H1 (cell line): Measurements from ENCODE around the gene IQCE. TPM values are rescaled to one million over a fixed set of nuclear protein-coding genes. Genes with fewer than 3 reads are reported as not detected.
"Not testable (repeated sequence)": the region's sequence is repeated elsewhere in the genome, so short reads cannot be mapped to it uniquely, and the experiment has no call there.

Experiments used
- CTCF ChIA-PET: fragments of 300-600 bp; sonication (Branson Sonifier 250); formaldehyde crosslinking; loops from one replicate; lab custom pipeline; 2021; ENCODE audit not compliant: partially characterized antibody; lab: Charles Lee
- POLR2A ChIA-PET: fragments of 300-600 bp; sonication (Branson Sonifier 250); formaldehyde crosslinking; loops from one replicate; lab custom pipeline; 2021; ENCODE audit warnings: inconsistent platforms; ENCODE audit not compliant: partially characterized antibody; lab: Charles Lee
- DNase-seq, 2 experiments: peaks; one replicate each; pipeline versions ENCODE4 v3.0.0 to v3.0.0-alpha.2; 2010 to 2022; ENCODE audit warnings: low spot score in 2 of 2, low read depth in 1 of 2, mixed read lengths in 1 of 2
- FAIRE-seq: peaks from 2 replicates; lab custom pipeline; 2011; peaks lifted over from hg19 to GRCh38; lab: Jason Lieb, UNC
- H2AFZ ChIP-seq: 2 replicates; pipeline ENCODE4 v1.8.1; 2012; ENCODE audit warnings: low read length, inconsistent platforms
- H2AK5ac ChIP-seq: 2 replicates; pipeline ENCODE4 v1.6.1; 2013; ENCODE audit warnings: low read depth, low read length
- H2BK120ac ChIP-seq: replicated peaks from 2 replicates; pipeline ENCODE3; 2013; ENCODE audit warnings: low read depth, low read length, inconsistent platforms
- H2BK12ac ChIP-seq: 2 replicates; pipeline ENCODE4 v1.6.1; 2013; ENCODE audit warnings: low read depth, low read length
- H2BK15ac ChIP-seq: 2 replicates; pipeline ENCODE4 v1.6.1; 2013; ENCODE audit warnings: low read length
- H2BK20ac ChIP-seq: 2 replicates; pipeline ENCODE4 v1.6.1; 2013; ENCODE audit warnings: low read length
- H2BK5ac ChIP-seq: 2 replicates; pipeline ENCODE4 v1.6.1; 2013; ENCODE audit warnings: low read depth, low read length
- H3K14ac ChIP-seq: 2 replicates; pipeline ENCODE4 v1.6.1; 2013; ENCODE audit warnings: inconsistent platforms; ENCODE audit not compliant: insufficient read length
- H3K18ac ChIP-seq: 2 replicates; pipeline ENCODE4 v1.6.1; 2013; ENCODE audit warnings: low read length; ENCODE audit errors: extremely low read depth
- H3K23ac ChIP-seq: 2 replicates; pipeline ENCODE4 v1.6.1; 2013; ENCODE audit warnings: inconsistent platforms; ENCODE audit not compliant: insufficient read length
- H3K23me2 ChIP-seq: 2 replicates; pipeline ENCODE4 v1.6.1; 2013; ENCODE audit warnings: low read depth, low read length
- H3K27ac ChIP-seq: 2 replicates; pipeline ENCODE4 v1.6.1; 2011; ENCODE audit warnings: low read depth, low read length, inconsistent platforms
- H3K27me3 ChIP-seq, 4 experiments: replicated peaks in 1 of 4; 1 replicate in 1 of 4; 2 replicates in 3 of 4; pipeline versions ENCODE4 v1.6.1 to v1.8.1; 2011 to 2013; ENCODE audit warnings: low read length in 3 of 4, mild to moderate bottlenecking in 3 of 4, inconsistent platforms in 2 of 4, mixed read lengths in 2 of 4, moderate library complexity in 1 of 4; ENCODE audit not compliant: control insufficient read depth in 3 of 4, insufficient read depth in 3 of 4; ENCODE audit errors: extremely low read depth in 1 of 4
- H3K36me3 ChIP-seq, 4 experiments: 2 replicates each; pipeline versions ENCODE4 v1.6.1 to v1.8.1; 2011 to 2013; ENCODE audit warnings: mild to moderate bottlenecking in 4 of 4, low read length in 3 of 4, moderate library complexity in 2 of 4, control low read depth in 1 of 4, inconsistent platforms in 1 of 4; ENCODE audit not compliant: insufficient read depth in 4 of 4, control insufficient read depth in 2 of 4
- H3K4ac ChIP-seq: replicated peaks from 2 replicates; pipeline ENCODE3; 2013; ENCODE audit warnings: low read length, low read depth, mixed read lengths, inconsistent platforms; ENCODE audit not compliant: insufficient read length
- H3K4me1 ChIP-seq, 4 experiments: replicated peaks in 1 of 4; 1 replicate in 1 of 4; 2 replicates in 3 of 4; pipeline versions ENCODE4 v1.6.1 to v1.8.1; 2011 to 2013; ENCODE audit warnings: low read length in 3 of 4, inconsistent platforms in 2 of 4, mixed read lengths in 1 of 4; ENCODE audit not compliant: insufficient read depth in 4 of 4, control insufficient read depth in 3 of 4
- H3K4me2 ChIP-seq, 2 experiments: 2 replicates each; pipeline versions ENCODE4 v1.6.1 to v1.8.1; 2011 to 2013; ENCODE audit warnings: low read depth in 2 of 2, low read length in 2 of 2, control low read depth in 1 of 2, inconsistent platforms in 1 of 2, mild to moderate bottlenecking in 1 of 2; ENCODE audit not compliant: insufficient read depth in 1 of 2
- H3K4me3 ChIP-seq, 4 experiments: fragments of 200-600, 300-600 bp in 1 of 4; sonication (generic), shearing (Covaris generic), sonication (Bioruptor Twin) in 1 of 4; 2 replicates each; pipeline versions ENCODE4 v1.5.1 to v1.8.1; 2011 to 2016; ENCODE audit warnings: low read length in 4 of 4, low read depth in 3 of 4, control low read depth in 2 of 4, inconsistent platforms in 2 of 4, mild to moderate bottlenecking in 2 of 4, mixed read lengths in 1 of 4, moderate library complexity in 1 of 4; ENCODE audit not compliant: insufficient read depth in 2 of 4; ENCODE audit errors: extremely low read depth in 1 of 4
- H3K56ac ChIP-seq: replicated peaks from 2 replicates; pipeline ENCODE3; 2013; ENCODE audit warnings: low read depth, mild to moderate bottlenecking, mixed read lengths, low read length, inconsistent platforms; ENCODE audit not compliant: insufficient read length
- H3K79me1 ChIP-seq: 2 replicates; pipeline ENCODE4 v1.6.1; 2013; ENCODE audit warnings: low read depth, low read length, control low read depth
- H3K79me2 ChIP-seq, 2 experiments: 2 replicates each; pipeline versions ENCODE4 v1.6.1 to v1.8.1; 2012 to 2013; ENCODE audit warnings: low read length in 2 of 2, mild to moderate bottlenecking in 2 of 2, inconsistent platforms in 1 of 2; ENCODE audit not compliant: insufficient read depth in 2 of 2, control insufficient read depth in 1 of 2
- H3K9ac ChIP-seq, 4 experiments: replicated peaks in 1 of 4; 1 replicate in 1 of 4; 2 replicates in 3 of 4; pipeline versions ENCODE4 v1.6.1 to v1.8.1; 2011 to 2013; ENCODE audit warnings: low read depth in 3 of 4, low read length in 3 of 4, control low read depth in 2 of 4, mild to moderate bottlenecking in 2 of 4, moderate library complexity in 2 of 4, inconsistent platforms in 1 of 4; ENCODE audit errors: extremely low read depth in 1 of 4
- H3K9me3 ChIP-seq, 2 experiments: 2 replicates each; pipeline versions ENCODE4 v1.6.1 to v1.8.1; 2012 to 2013; ENCODE audit warnings: mild to moderate bottlenecking in 2 of 2, moderate library complexity in 2 of 2, control low read depth in 1 of 2, inconsistent platforms in 1 of 2, low read depth in 1 of 2, low read length in 1 of 2, mixed read lengths in 1 of 2; ENCODE audit not compliant: insufficient read depth in 2 of 2
- H4K20me1 ChIP-seq, 2 experiments: replicated peaks in 1 of 2; 2 replicates each; pipeline versions ENCODE3 to v1.8.1; 2011 to 2013; ENCODE audit warnings: inconsistent platforms in 2 of 2, low read length in 2 of 2, mild to moderate bottlenecking in 1 of 2; ENCODE audit not compliant: insufficient read depth in 2 of 2, control insufficient read depth in 1 of 2
- H4K5ac ChIP-seq: 2 replicates; pipeline ENCODE4 v1.6.1; 2013; ENCODE audit warnings: low read length, low read depth, mixed read lengths, inconsistent platforms; ENCODE audit not compliant: insufficient read length
- H4K8ac ChIP-seq: 2 replicates; pipeline ENCODE4 v1.8.0; 2013; ENCODE audit warnings: mild to moderate bottlenecking, moderate library complexity, low read length, inconsistent platforms; ENCODE audit not compliant: insufficient read depth; ENCODE audit errors: extremely low read depth
- H4K91ac ChIP-seq: replicated peaks from 2 replicates; pipeline ENCODE3; 2013; ENCODE audit warnings: low read length, mixed read lengths, inconsistent platforms; ENCODE audit not compliant: insufficient read length
- WGBS, 2 experiments: shearing (Covaris generic) in 1 of 2; methylation state at CpG; one replicate each; pipeline versions ENCODE4 v1.1.6 to v1.1.7; 2013 to 2015; ENCODE audit warnings: low lambda C conversion rate in 2 of 2, mixed read lengths in 2 of 2, inconsistent platforms in 1 of 2, low coverage in 1 of 2, missing lambda C conversion rate in 1 of 2; ENCODE audit not compliant: insufficient replicate concordance in 2 of 2, insufficient coverage in 1 of 2, insufficient read length in 1 of 2; ENCODE audit errors: extremely low coverage in 1 of 2, missing lambda C conversion rate in 1 of 2; 5-methylcytosine and 5-hydroxymethylcytosine counted together
- polyA plus RNA-seq, 7 experiments: library from polyadenylated mRNA; depleted of rRNA in 3 of 7; stranded (reverse) in 5 of 7; unstranded in 2 of 7; fragments of >200 nt in 5 of 7; fragments of 200-250 nt in 2 of 7; gene quantifications; 1 replicate in 5 of 7; 2 replicates in 1 of 7; 4 replicates in 1 of 7; pipeline versions ENCODE4 v1.2.1 to v1.2.3, GENCODE V29; 2011 to 2013; ENCODE audit warnings: missing spikeins in 2 of 7, mixed read lengths in 2 of 7
- total RNA-seq: library from RNA; stranded (reverse); fragmentation: NEBNext Ultra II Directional; extraction: Animal tissue kit (Norgen Biotek cat#: 25700); gene quantifications from 2 replicates; pipeline ENCODE4 v1.2.1, GENCODE V29; 2021

IQCE gene
- total and polyA plus RNA-seq, 2 of the 8 experiments (the other 6 are each of a cell fraction or from before 2014, with no cell fraction given): 2.2 to 4.9 TPM

- POLR2A ChIA-PET, H3K4me3 ChIP-seq, FAIRE-seq, H2BK12ac ChIP-seq, H3K27me3 ChIP-seq, H3K23ac ChIP-seq, H3K9me3 ChIP-seq, H2AK5ac ChIP-seq, H3K79me2 ChIP-seq, H2BK15ac ChIP-seq, H3K14ac ChIP-seq, H4K20me1 ChIP-seq, H4K5ac ChIP-seq, DNase-seq, H3K79me1 ChIP-seq, H3K4ac ChIP-seq, H3K27ac ChIP-seq, H2BK5ac ChIP-seq, H2AFZ ChIP-seq, H2BK20ac ChIP-seq, H4K91ac ChIP-seq, H3K9ac ChIP-seq, H2BK120ac ChIP-seq, H3K23me2 ChIP-seq, H3K18ac ChIP-seq, H4K8ac ChIP-seq, H3K56ac ChIP-seq, CTCF ChIA-PET, H3K4me2 ChIP-seq: not testable (repeated sequence)
- Histone ChIP-seq H3K4me1 (peaks cover 0 to 10% (median 2%) of the 10 kb centered on the region in 4 experiments; a peak in 4 of 7 replicates), H3K36me3 (peaks cover 4 to 14% (median 7%) of the 10 kb centered on the region in 4 experiments; a peak in 6 of 8 replicates)
- WGBS, 2 experiments: no CpG with 5 or more reads among the region's 34 CpGs
Observed at GRCh38 chr7:2534214-2534613, 24.6 kb upstream of the IQCE start.
